GM23338 (cell line): ENCODE data around the gene NOS2. TPM values are rescaled to one million over a fixed set of nuclear protein-coding genes. Genes with fewer than 3 reads are reported as not detected.
"Not testable (repeated sequence)": the region's sequence is repeated elsewhere in the genome, so short reads cannot be mapped to it uniquely, and the experiment has no call there.

Experiments used
- ATAC-seq: fragments of 200-7000 bp; cut with Tn5 transposase; 3 replicates; pipeline ENCODE4 v1.9.1; 2020
- DNase-seq: peaks from one replicate; pipeline ENCODE4 v3.0.0-alpha.2; 2015; ENCODE audit warnings: low spot score
- H2AFZ ChIP-seq: fragments of 200-600 bp; sonication (generic); 2 replicates; pipeline ENCODE4 v1.8.0; 2016; ENCODE audit warnings: antibody characterized with exemption, mild to moderate bottlenecking, moderate library complexity
- H3F3A ChIP-seq: fragments of 200-600 bp; sonication (generic); replicated peaks from 2 replicates; pipeline ENCODE4 v1.8.0; 2017; ENCODE audit warnings: antibody characterized with exemption, mixed run types, low read depth
- H3K27ac ChIP-seq: fragments of 200-600 bp; sonication (generic); 2 replicates; pipeline ENCODE4 v1.6.1; 2016; ENCODE audit warnings: low read depth
- H3K27me3 ChIP-seq: fragments of 200-600 bp; sonication (generic); 2 replicates; pipeline ENCODE4 v1.8.0; 2016; ENCODE audit warnings: mild to moderate bottlenecking, mixed run types, moderate library complexity; ENCODE audit not compliant: insufficient read depth
- H3K36me3 ChIP-seq: fragments of 200-600 bp; sonication (generic); 2 replicates; pipeline ENCODE4 v1.8.0; 2016; ENCODE audit warnings: mild to moderate bottlenecking; ENCODE audit not compliant: insufficient read depth
- H3K4me1 ChIP-seq: fragments of 200-600 bp; sonication (generic); 2 replicates; pipeline ENCODE4 v1.8.0; 2016; ENCODE audit warnings: mild to moderate bottlenecking, moderate library complexity; ENCODE audit not compliant: insufficient read depth
- H3K4me2 ChIP-seq: fragments of 200-600 bp; sonication (generic); 2 replicates; pipeline ENCODE4 v1.7.1; 2017; ENCODE audit warnings: mixed run types
- H3K4me3 ChIP-seq: fragments of 200-600 bp; sonication (generic); 2 replicates; pipeline ENCODE4 v1.6.1; 2016; ENCODE audit warnings: mixed run types
- H3K79me2 ChIP-seq: fragments of 200-600 bp; sonication (generic); replicated peaks from 2 replicates; pipeline ENCODE4 v1.8.0; 2017; ENCODE audit warnings: mild to moderate bottlenecking; ENCODE audit not compliant: insufficient read depth
- H3K9me2 ChIP-seq: fragments of 200-600 bp; sonication (generic); 2 replicates; pipeline ENCODE4 v1.8.0; 2017; ENCODE audit not compliant: insufficient read depth
- H4K20me1 ChIP-seq: fragments of 200-600 bp; sonication (generic); replicated peaks from 2 replicates; pipeline ENCODE4 v1.8.0; 2017; ENCODE audit warnings: mild to moderate bottlenecking; ENCODE audit not compliant: insufficient read depth
- H3K27ac Mint-ChIP-seq: 2 replicates; pipeline ENCODE4 v1.8.0; 2020; ENCODE audit warnings: inconsistent platforms, mild to moderate bottlenecking, moderate library complexity, mixed read lengths
- H3K27me3 Mint-ChIP-seq: 3 replicates; pipeline ENCODE4 v1.8.0; 2022; ENCODE audit warnings: low read depth, mild to moderate bottlenecking, moderate library complexity, mixed read lengths, inconsistent platforms; ENCODE audit not compliant: insufficient read depth, poor library complexity
- H3K36me3 Mint-ChIP-seq: 3 replicates; pipeline ENCODE4 v1.8.0; 2021; ENCODE audit warnings: low read depth, mild to moderate bottlenecking, inconsistent platforms, moderate library complexity, mixed read lengths
- H3K4me1 Mint-ChIP-seq: 3 replicates; pipeline ENCODE4 v1.8.0; 2020; ENCODE audit warnings: mild to moderate bottlenecking, inconsistent platforms, mixed read lengths
- H3K4me3 Mint-ChIP-seq: 3 replicates; pipeline ENCODE4 v1.8.0; 2021; ENCODE audit warnings: moderate library complexity, mild to moderate bottlenecking, inconsistent platforms, mixed read lengths
- H3K9me3 Mint-ChIP-seq: 3 replicates; pipeline ENCODE4 v1.8.0; 2020; ENCODE audit warnings: moderate library complexity, mild to moderate bottlenecking, inconsistent platforms, mixed read lengths
- CREB1 ChIP-seq: fragments of 250-450 bp; sonication (Bioruptor Pico); IDR thresholded peaks from 2 replicates; pipeline ENCODE4 v1.5.0; 2020; ENCODE audit warnings: low read depth, mild to moderate bottlenecking, moderate library complexity
- EZH2 ChIP-seq: fragments of 200-600 bp; sonication (generic); IDR thresholded peaks from one replicate; pipeline ENCODE4 v1.8.0; 2017; ENCODE audit warnings: antibody characterized with exemption, mild to moderate bottlenecking, low read depth; ENCODE audit not compliant: unreplicated experiment
- EZH2phosphoT487 ChIP-seq: fragments of 200-600 bp; sonication (generic); IDR thresholded peaks from one replicate; pipeline ENCODE4 v1.8.1; 2018; ENCODE audit warnings: antibody characterized with exemption; ENCODE audit not compliant: unreplicated experiment
- JUNB ChIP-seq: IDR thresholded peaks from one replicate; pipeline ENCODE4 v1.6.1; 2016; ENCODE audit warnings: antibody characterized with exemption; ENCODE audit not compliant: unreplicated experiment
- NANOG ChIP-seq: IDR thresholded peaks from 2 replicates; pipeline ENCODE4 v1.6.1; 2016; ENCODE audit warnings: antibody characterized with exemption, borderline replicate concordance
- REST ChIP-seq: IDR thresholded peaks from one replicate; pipeline ENCODE4 v1.6.1; 2018; ENCODE audit warnings: antibody characterized with exemption; ENCODE audit not compliant: unreplicated experiment
- STAT1 ChIP-seq: IDR thresholded peaks from one replicate; pipeline ENCODE4 v1.6.1; 2016; ENCODE audit warnings: antibody characterized with exemption; ENCODE audit not compliant: unreplicated experiment
- ZNF114 ChIP-seq: fragments of 250-450 bp; sonication (Bioruptor Pico); IDR thresholded peaks from 2 replicates; pipeline ENCODE4 v1.5.0; 2020; ENCODE audit warnings: mild to moderate bottlenecking, moderate library complexity
- ZNF331 ChIP-seq: fragments of 250-450 bp; sonication (Bioruptor Pico); IDR thresholded peaks from 2 replicates; pipeline ENCODE4 v1.5.0; 2020; ENCODE audit warnings: low read depth, mild to moderate bottlenecking, moderate library complexity
- polyA plus RNA-seq: library from polyadenylated mRNA; unstranded; fragments of >200 nt; fragmentation: Nextera tagmentation; extraction: Ambion mirVana; gene quantifications from 2 replicates; pipeline ENCODE4 v1.2.1, GENCODE V29; 2016
- total RNA-seq: library from RNA; depleted of rRNA; stranded (reverse); fragments of >200 nt; shearing (Covaris generic); gene quantifications from 2 replicates; pipeline ENCODE4 v1.2.3, GENCODE V29; 2014

NOS2 gene
- total and polyA plus RNA-seq, 2 experiments from 2014 or later: 0.44 to 2.7 TPM

GRCh38 chr17:27834571-27834970 lies 34.2 kb upstream of the NOS2 start:
- Mint-ChIP-seq H3K27ac (no peak overlapping the region), H3K4me3 (no peak overlapping the region), H3K36me3 (peaks cover 3% of the 10 kb centered on the region), H3K27me3 (peaks cover 2% of the 10 kb centered on the region), H3K4me1 (peaks cover 2% of the 10 kb centered on the region; the same call in 1 of the 3 replicates), H3K9me3 (peaks cover 5% of the 10 kb centered on the region)
- Histone ChIP-seq H3K4me1 (no peaks in the 10 kb centered on the region; the same call in 1 of the 2 replicates), H3F3A (no peaks in the 10 kb centered on the region), H3K4me2 (no peak overlapping the region), H3K4me3 (no peak overlapping the region), H3K27me3 (no peaks in the 10 kb centered on the region), H3K79me2 (no peaks in the 10 kb centered on the region), H4K20me1 (no peaks in the 10 kb centered on the region), H3K27ac (no peak overlapping the region), H3K9me2 (peaks cover 6% of the 10 kb centered on the region), H3K36me3 (no peaks in the 10 kb centered on the region), H2AFZ (no peak overlapping the region)
- TF ChIP-seq ZNF331 (no peak), EZH2 (no peak), JUNB (no peak), ZNF114 (CRISPR knock-in tag) (no peak), REST (no peak)
- no peak for ATAC-seq
- DNase-seq: no peak

GRCh38 chr17:27832831-27833230 lies 32.5 kb upstream of the NOS2 start:
- Mint-ChIP-seq H3K9me3 (peaks cover 5% of the 10 kb centered on the region), H3K27me3 (peaks cover 2% of the 10 kb centered on the region), H3K4me3 (no peak overlapping the region), H3K36me3 (peaks cover 3% of the 10 kb centered on the region), H3K27ac (no peak overlapping the region), H3K4me1 (peaks cover 2% of the 10 kb centered on the region; the same call in 1 of the 3 replicates)
- peaks cover 6% of the 10 kb centered on the region for H3K9me2 ChIP-seq
- no peaks in the 10 kb centered on the region for H3K27me3 ChIP-seq
- DNase-seq (no peak), ATAC-seq (no peak)
- no peak overlapping the region for H3K27ac ChIP-seq
- H3K4me2 ChIP-seq: no peak overlapping the region
- no peaks in the 10 kb centered on the region for H3K79me2 ChIP-seq
- H3K4me1 ChIP-seq: no peaks in the 10 kb centered on the region; the same call in 1 of the 2 replicates
- H3K4me3 ChIP-seq: no peak overlapping the region
- no peak for TF ChIP-seq EZH2phosphoT487
- TF ChIP-seq STAT1: no peak
- TF ChIP-seq NANOG: no peak
- no peak for TF ChIP-seq CREB1 (CRISPR knock-in tag)
- TF ChIP-seq JUNB: no peak
- no peak for TF ChIP-seq ZNF114 (CRISPR knock-in tag)
- TF ChIP-seq EZH2: no peak
- no peak overlapping the region for H2AFZ ChIP-seq
- H4K20me1 ChIP-seq: no peaks in the 10 kb centered on the region
- H3F3A ChIP-seq: no peaks in the 10 kb centered on the region
- H3K36me3 ChIP-seq: no peaks in the 10 kb centered on the region

GRCh38 chr17:27829888-27830287 lies 29.6 kb upstream of the NOS2 start:
- H3K9me2 ChIP-seq, H2AFZ ChIP-seq, H3K36me3 Mint-ChIP-seq, H3K27me3 Mint-ChIP-seq, H3K4me3 Mint-ChIP-seq, H3K4me1 ChIP-seq, H3F3A ChIP-seq, H3K36me3 ChIP-seq, H3K4me1 Mint-ChIP-seq, H3K4me2 ChIP-seq, H3K27ac Mint-ChIP-seq, H3K9me3 Mint-ChIP-seq, DNase-seq, H4K20me1 ChIP-seq, H3K4me3 ChIP-seq, H3K27ac ChIP-seq, H3K79me2 ChIP-seq, H3K27me3 ChIP-seq: not testable (repeated sequence)
- peak; percentile 63 for ATAC-seq

GRCh38 chr17:27829143-27829711 lies 28.9 kb upstream of the NOS2 start:
- H3F3A ChIP-seq, H3K9me2 ChIP-seq, H2AFZ ChIP-seq, H3K79me2 ChIP-seq, H3K4me3 Mint-ChIP-seq, DNase-seq, H3K4me1 ChIP-seq, H3K4me3 ChIP-seq, H3K9me3 Mint-ChIP-seq, H3K27ac ChIP-seq, H3K27ac Mint-ChIP-seq, H3K27me3 ChIP-seq, H3K4me2 ChIP-seq, H3K4me1 Mint-ChIP-seq, H3K27me3 Mint-ChIP-seq, H4K20me1 ChIP-seq, H3K36me3 ChIP-seq, H3K36me3 Mint-ChIP-seq: not testable (repeated sequence)
- peak; percentile 53 for ATAC-seq
